GM21723 (cell line): ENCODE results near the gene PODXL.

ENCODE experiments used
- ATAC-seq: cut with Tn5 transposase; IDR thresholded peaks from one replicate; pipeline ENCODE4 v1.9.1; 2021; ENCODE audit warnings: mild to moderate bottlenecking, moderate library complexity; ENCODE audit not compliant: unreplicated experiment

The PODXL gene

DNA sequence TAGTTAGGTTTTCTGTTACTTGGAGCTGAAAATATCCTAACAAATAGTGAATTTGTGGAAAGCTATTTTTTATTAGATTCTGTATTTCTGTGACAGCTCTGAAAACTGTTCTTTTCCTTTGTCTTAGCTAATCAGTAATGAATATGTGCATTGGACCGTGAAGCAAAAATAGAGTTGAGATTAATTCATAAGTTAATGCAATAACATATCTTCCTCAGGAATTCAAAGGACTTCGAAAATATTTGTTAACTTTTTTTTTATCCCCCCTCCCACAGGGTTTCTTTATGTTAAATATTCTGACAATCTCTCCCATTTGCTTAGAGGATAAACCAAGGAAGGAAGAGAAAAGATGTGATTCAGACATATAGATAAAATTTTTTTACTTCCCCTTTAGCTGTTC, 101.4 kb downstream of the PODXL start:
- no peak for ATAC-seq

DNA sequence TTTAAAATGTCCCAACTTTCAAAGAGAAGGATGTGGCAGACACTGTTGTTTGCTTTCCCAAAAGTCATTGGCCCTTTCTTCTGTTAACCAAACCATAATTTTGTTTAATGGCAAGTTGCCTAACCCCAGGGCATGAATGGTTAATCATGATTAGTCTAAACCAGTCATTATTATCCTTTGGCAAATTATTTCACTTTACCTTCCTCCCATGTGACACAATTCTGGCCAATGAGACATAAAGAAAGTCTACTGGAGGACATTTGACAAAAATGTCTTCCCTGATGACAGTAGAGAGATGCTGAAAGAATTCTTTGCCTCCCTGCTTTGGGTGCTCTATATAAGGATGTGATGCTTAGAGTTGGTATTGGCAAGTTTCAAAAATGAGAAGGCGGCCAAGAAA, 101.9 kb downstream of the PODXL start:
- ATAC-seq = no peak
